ENCODE data around the gene PFAS.

Gene PFAS

DNA sequence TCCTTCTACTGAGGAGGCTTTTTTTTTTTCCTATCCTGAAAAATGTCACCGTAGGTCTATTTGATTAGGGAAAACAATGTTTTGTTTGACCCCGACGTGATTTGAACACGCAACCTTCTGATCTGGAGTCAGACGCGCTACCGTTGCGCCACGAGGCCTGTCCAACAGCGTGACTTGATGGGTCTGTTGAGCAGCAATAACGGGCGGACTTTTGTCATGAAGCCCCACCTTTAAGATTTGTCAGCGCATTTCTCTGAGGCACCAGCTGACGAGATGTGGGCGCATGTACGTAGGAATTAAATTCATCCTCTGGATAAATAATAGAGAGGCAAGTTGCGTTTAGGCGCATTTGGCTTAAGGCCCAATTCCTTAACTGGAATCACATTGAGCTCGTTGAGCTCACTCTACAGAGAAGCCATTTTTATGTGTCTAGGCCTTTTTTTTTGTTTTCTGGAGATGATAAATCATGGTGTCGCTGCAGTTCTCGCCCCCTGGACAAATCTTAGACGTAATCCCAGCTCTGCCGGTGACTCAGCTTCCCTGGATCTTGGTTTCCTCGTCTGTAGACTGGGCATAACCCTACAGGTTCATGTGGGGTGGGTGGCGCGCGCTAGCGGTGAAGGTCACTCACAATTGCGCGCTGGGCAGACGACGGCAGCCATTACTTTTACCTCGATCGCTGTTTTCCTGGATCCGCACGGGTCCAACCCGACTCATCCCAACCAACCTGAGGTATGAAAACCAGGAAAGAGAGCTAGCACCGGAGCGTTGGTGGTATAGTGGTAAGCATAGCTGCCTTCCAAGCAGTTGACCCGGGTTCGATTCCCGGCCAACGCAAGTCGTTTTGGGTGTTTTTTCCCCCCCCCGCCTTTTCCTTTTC, 28.1 kb upstream of the PFAS start:
- FAIRE-seq (peak; percentile 69), DNase-seq (ENCODE audit: insufficient read length) (no peak)
- TF ChIP-seq TAF1 (IDR thresholded peaks at IDR 0.05; ENCODE audit: borderline replicate concordance, low read depth, low read length) (no peak), POLR2AphosphoS5 (IDR thresholded peaks at IDR 0.05; ENCODE audit: low read depth, low read length) (no peak), POLR2A (IDR thresholded peaks at IDR 0.05; ENCODE audit: low read depth, low read length) (no peak)

DNA sequence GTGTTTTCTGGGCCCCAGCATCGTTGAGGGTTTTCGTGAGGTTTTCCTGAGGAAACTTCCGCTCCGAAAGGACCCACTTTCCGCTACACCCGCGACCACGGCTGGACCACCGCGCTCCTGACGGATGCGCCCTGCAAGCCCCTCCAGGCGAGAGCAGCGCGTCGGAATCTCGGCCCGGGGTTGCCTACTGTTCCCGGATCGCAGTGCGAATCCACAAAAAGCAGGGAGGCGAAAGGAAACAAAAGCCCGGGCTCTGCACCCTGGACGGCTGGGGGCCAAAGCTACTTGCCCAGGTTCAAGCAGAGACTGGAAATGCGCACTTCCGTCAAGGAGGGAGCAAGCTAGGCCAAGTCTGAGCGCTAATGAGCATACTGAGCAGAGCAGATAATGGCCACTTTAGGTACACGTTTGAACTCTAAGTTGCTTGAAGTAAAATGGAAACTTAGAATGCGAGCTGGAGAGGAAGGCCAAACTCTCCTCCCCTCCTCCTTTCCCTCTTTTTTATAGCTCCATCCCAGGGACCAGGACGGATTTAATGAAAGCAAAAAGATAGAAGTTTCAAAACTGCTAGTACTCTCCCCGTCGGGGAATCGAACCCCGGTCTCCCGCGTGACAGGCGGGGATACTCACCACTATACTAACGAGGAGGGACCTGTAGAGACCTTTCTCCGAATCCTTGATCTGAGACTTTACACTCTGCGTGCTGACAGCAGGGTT, 27.3 kb upstream of the PFAS start:
- FAIRE-seq, result peak; percentile 87
- TF ChIP-seq POLR2AphosphoS5 (IDR thresholded peaks at IDR 0.05; ENCODE audit: low read depth, low read length), result 0 out of 2 replicates have a peak, but pooled peaks have one; percentile 36
- TF ChIP-seq TAF1 (IDR thresholded peaks at IDR 0.05; ENCODE audit: borderline replicate concordance, low read depth, low read length), result no peak
- peak; percentile 33; the same call in 1 of the 2 replicates for TF ChIP-seq POLR2A (IDR thresholded peaks at IDR 0.05; ENCODE audit: low read depth, low read length)
- DNase-seq (ENCODE audit: insufficient read length), result no peak

DNA sequence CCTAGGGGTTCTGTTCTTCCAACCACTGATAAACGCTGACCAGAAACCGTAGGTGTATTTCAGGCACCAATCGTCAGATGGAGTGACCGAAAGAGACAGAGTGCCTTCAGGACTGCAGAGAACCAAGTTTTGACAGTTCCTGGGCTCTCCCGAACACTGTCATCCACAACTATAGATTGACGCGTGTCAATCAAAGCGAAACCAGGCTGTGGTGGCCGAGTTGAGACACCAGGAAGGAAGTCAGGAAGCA, 26.8 kb upstream of the PFAS start:
- no peak for FAIRE-seq

DNA sequence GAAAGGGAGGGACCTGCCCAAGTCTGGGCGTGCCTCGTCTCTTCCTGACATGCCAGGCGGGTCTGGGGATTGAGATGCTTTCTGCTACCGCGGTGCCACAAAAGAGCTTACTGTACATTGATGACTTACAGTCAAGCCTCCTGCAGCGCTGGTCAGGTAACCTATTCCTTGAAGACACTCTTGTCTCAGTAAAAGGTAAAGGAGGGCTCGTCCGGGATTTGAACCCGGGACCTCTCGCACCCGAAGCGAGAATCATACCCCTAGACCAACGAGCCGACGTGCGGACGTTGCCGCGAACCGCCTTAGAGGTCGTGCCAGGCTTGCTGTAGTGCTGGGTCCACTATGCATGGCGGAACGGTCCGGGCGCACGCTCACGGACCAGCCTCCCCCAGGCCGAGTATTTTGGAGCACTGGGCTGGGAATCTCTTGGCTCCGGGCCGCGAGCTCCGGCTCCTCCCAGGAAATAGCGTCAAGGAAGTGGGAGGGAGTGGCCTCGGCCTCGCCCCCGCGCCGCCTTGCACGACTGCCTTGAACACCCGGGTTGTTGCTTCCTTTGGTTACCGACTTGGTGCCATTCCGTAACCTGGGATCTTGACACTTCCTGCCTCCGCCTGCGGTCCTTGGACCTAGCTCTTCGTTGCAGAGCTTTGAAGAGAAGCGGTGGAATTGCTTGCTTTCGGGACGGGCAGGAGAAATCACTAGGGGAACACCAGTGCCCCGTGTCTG, 26.3 kb upstream of the PFAS start:
- TF ChIP-seq POLR2AphosphoS5 (IDR thresholded peaks at IDR 0.05; ENCODE audit: low read depth, low read length) (peak; percentile 84), POLR2A (IDR thresholded peaks at IDR 0.05; ENCODE audit: low read depth, low read length) (peak; percentile 84), TAF1 (IDR thresholded peaks at IDR 0.05; ENCODE audit: borderline replicate concordance, low read depth, low read length) (peak; percentile 84)
- no peak for FAIRE-seq
- no peak for DNase-seq (ENCODE audit: insufficient read length)

More for the DNA sequence above, 26.8 kb upstream of the PFAS start:
- DNase-seq (ENCODE audit: insufficient read length), result no peak
- TF ChIP-seq TAF1 (IDR thresholded peaks at IDR 0.05; ENCODE audit: borderline replicate concordance, low read depth, low read length) (no peak), POLR2A (IDR thresholded peaks at IDR 0.05; ENCODE audit: low read depth, low read length) (no peak), POLR2AphosphoS5 (IDR thresholded peaks at IDR 0.05; ENCODE audit: low read depth, low read length) (no peak)

DNA sequence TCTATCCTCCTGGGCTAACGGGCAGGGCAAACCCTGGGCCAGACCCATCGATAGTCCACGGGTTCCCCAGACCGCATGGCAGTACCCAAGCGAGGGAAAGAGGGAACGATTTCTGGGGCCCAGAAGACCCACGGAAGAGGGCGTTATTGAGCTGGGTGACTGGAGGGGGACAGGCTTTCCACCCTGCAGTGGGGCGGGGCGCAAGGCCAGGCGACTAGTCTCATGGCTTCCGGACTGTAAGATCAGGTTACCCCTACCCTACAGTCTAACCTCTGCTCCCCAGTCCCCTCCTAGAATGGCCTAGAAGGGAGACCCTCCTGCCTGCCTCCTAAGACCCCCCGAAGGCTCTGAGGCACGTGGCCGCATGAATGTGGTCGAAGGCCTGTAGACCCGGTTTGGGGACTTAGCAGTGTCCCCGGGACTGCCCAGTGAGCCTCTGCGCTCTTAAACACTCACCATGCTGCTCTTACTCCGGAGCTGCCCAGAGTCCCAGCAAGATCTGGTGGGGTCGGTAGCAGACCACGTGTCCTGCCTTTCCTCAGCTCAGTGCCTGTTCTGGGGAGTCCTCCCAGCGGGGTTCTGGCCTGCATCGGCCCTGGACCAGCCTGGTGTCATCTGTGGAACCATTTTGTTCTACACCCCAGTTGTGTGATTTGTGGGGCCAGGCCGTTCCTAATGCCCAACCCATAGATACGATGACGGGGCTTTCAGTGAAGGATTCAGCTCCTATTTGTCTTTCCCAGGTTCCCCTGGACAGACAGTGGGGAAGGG, 25.5 kb upstream of the PFAS start:
- FAIRE-seq (peak; percentile 66), DNase-seq (ENCODE audit: insufficient read length) (no peak)
- no peak for TF ChIP-seq POLR2AphosphoS5 (IDR thresholded peaks at IDR 0.05; ENCODE audit: low read depth, low read length)
- no peak for TF ChIP-seq POLR2A (IDR thresholded peaks at IDR 0.05; ENCODE audit: low read depth, low read length)
- no peak for TF ChIP-seq TAF1 (IDR thresholded peaks at IDR 0.05; ENCODE audit: borderline replicate concordance, low read depth, low read length)

DNA sequence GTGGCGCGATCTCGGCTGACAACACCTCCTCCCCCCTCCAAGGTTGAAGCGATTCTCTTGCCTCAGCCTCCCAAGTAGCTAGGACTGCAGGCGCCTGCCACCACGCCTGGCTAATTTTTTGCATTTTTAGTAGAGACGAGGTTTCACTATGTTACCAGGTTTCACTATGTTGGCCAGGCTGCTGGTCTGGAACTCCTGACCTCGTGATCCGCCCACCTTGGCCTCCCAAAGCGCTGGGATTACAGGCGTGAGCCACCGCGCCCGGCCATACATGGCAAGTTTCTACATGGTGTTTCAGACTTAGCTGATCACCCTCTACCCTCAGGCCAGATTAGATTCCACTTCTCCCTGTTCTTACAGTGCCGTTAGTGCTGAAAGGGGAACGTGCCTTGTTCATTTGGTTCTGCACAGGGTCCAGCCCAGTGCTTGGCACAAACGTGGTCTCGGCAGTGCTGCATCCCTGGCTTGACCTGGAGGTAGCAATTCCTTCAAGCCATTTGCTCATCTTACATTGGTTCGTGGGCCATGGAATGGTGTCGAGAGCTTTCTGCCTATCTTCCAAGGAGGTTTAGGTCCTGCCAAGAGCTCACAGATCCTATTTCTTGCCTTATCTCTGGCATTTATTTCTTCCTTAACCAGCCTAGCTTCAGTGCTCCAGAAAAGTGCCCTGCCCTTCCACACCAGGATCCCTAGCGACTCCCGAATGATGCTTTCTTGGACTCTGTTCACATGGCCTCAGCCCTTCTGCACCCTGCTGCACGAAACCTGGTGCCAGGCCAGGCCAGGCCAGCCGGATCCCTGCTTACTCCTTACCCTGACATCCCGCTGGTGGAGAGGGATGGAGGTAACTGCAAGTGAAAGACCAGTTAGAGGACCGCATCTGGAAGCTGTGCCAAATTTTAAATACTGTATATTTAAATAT, 23.9 kb upstream of the PFAS start:
- no peak for DNase-seq (ENCODE audit: insufficient read length)
- TF ChIP-seq TAF1 (IDR thresholded peaks at IDR 0.05; ENCODE audit: borderline replicate concordance, low read depth, low read length), result no peak
- no peak for TF ChIP-seq POLR2A (IDR thresholded peaks at IDR 0.05; ENCODE audit: low read depth, low read length)
- TF ChIP-seq POLR2AphosphoS5 (IDR thresholded peaks at IDR 0.05; ENCODE audit: low read depth, low read length), result peak; percentile 20; the same call in 1 of the 2 replicates
- no peak for FAIRE-seq

DNA sequence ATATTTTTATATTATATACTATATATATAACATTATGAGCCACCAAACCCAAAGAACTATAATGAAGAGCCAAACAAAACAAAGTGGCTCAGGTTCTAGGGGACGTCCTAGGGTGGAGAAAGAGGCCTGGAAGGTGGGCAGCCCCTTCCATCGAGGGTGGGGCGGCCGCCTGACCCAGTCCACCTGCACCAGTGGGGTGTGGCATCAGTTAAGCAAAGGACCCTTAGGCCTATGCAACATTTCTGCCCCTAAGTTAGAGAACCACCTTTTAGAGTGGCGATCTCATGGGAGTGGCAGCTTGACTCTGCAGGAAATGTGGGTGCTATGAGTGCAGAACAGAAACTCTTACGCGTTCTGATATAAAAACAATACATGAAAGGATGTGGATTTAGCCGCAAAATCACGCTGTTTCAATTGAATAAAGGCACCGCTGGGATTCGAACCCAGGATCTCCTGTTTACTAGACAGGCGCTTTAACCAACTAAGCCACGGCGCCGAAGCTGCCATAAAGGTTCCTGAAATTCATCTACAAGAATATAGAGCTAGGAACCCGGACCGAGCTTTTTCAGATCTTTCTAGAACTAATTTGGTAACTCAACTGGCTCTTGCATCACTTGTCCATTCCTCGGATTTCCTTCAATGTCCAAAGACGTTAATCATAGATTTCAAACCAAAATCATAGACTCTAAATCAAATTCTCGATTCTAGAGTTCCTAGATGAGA, 23.1 kb upstream of the PFAS start:
- TF ChIP-seq POLR2A (IDR thresholded peaks at IDR 0.05; ENCODE audit: low read depth, low read length) (peak; percentile 68), POLR2AphosphoS5 (IDR thresholded peaks at IDR 0.05; ENCODE audit: low read depth, low read length) (no peak; the same call in none of the 2 replicates), TAF1 (IDR thresholded peaks at IDR 0.05; ENCODE audit: borderline replicate concordance, low read depth, low read length) (no peak)
- FAIRE-seq, result no peak
- no peak for DNase-seq (ENCODE audit: insufficient read length)

DNA sequence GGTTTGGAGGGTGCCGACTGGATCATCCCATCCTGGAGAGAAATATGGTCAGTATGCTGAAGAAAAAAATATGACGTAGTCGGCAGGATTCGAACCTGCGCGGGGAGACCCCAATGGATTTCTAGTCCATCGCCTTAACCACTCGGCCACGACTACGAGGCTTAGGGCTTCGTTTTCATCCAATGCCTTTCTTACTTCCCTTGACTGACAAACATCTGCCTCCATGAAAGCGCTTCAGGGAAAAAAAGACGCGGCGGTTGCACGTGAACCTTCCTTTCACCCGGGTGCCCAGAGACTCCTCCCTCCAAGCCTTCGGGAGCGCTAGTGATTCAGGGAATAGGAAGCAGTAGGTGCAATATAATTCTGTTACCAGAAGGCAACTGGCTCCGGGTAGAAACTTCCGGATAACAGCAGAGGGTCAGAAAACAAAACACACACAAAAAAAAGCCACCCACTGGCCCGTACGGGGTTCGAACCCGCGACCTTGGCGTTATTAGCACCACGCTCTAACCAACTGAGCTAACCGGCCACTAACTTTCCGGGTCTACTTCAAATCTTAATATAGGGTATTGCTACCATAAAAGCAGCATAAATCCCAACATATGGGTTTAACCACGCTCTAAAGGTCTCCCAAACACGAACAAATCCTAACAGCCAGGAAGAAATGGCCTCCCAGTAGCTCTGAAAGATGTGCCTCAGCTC, 22.4 kb upstream of the PFAS start:
- DNase-seq (ENCODE audit: insufficient read length) (no peak), FAIRE-seq (peak; percentile 72)
- TF ChIP-seq TAF1 (IDR thresholded peaks at IDR 0.05; ENCODE audit: borderline replicate concordance, low read depth, low read length), result no peak
- peak; percentile 81 for TF ChIP-seq POLR2AphosphoS5 (IDR thresholded peaks at IDR 0.05; ENCODE audit: low read depth, low read length)

DNA sequence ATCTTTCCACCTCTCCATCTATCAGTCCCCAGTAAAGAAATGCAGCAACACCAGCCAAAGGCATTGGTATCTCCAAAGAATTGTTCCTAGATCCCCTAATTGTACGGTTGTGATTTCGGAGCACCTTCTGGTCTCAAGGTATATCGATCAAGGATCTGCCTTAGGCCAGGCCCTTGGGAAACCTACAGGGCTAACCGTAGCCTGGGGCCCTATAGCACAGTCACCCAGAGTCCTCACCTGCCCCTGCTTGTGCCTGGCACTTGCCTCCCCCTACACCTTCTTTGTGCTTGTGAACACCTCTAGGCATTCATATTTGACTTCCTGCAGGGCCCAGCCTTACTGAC, 21.9 kb upstream of the PFAS start:
- FAIRE-seq (peak; percentile 64), DNase-seq (ENCODE audit: insufficient read length) (no peak)
- TF ChIP-seq TAF1 (IDR thresholded peaks at IDR 0.05; ENCODE audit: borderline replicate concordance, low read depth, low read length) (no peak), POLR2AphosphoS5 (IDR thresholded peaks at IDR 0.05; ENCODE audit: low read depth, low read length) (no peak), POLR2A (IDR thresholded peaks at IDR 0.05; ENCODE audit: low read depth, low read length) (no peak; the same call in 1 of the 2 replicates)

Measured in GM12892 (cell line).